OCI-LY7 (cell line): ENCODE data around the gene KCNQ1. TPM values are rescaled to one million over a fixed set of nuclear protein-coding genes. Genes with fewer than 3 reads are reported as not detected.

Experiments
- BruUV-seq: library from RNA; stranded (reverse); fragments of 400-500 nt; replicated peaks from 2 replicates; lab custom pipeline; 2021; lab: Mats Ljungman, UMichigan
- CTCF ChIA-PET: fragments of 300-600 bp; sonication (Branson Sonifier 250); formaldehyde crosslinking; loops from one replicate; lab custom pipeline; 2022; ENCODE audit warnings: antibody characterized with exemption; ENCODE audit not compliant: unreplicated experiment; lab: Charles Lee
- POLR2A ChIA-PET: fragments of 300-600 bp; sonication (Branson Sonifier 250); formaldehyde crosslinking; loops from one replicate; lab custom pipeline; 2022; ENCODE audit warnings: antibody characterized with exemption; lab: Charles Lee
- DNase-seq: peaks from one replicate; pipeline ENCODE4 v3.0.0-alpha.2; 2015; ENCODE audit warnings: low spot score
- H2AFZ ChIP-seq: fragments of 200-600 bp; sonication (generic), shearing (Covaris generic); 2 replicates; pipeline ENCODE4 v1.6.1; 2014; ENCODE audit warnings: mild to moderate bottlenecking, antibody characterized with exemption, low read length, moderate library complexity
- H3K27ac ChIP-seq: fragments of 200-600 bp; sonication (generic); 2 replicates; pipeline ENCODE4 v1.5.1; 2014; ENCODE audit warnings: mixed run types, low read depth, mild to moderate bottlenecking, moderate library complexity, low read length, inconsistent platforms; ENCODE audit not compliant: poor library complexity, severe bottlenecking
- H3K36me3 ChIP-seq: fragments of 200-600 bp; sonication (generic); 2 replicates; pipeline ENCODE4 v1.6.1; 2014; ENCODE audit warnings: mild to moderate bottlenecking, antibody characterized with exemption, low read length, moderate library complexity, mixed read lengths; ENCODE audit not compliant: insufficient read depth
- H3K4me1 ChIP-seq: fragments of 200-600 bp; sonication (generic); 2 replicates; pipeline ENCODE4 v1.5.1; 2014; ENCODE audit warnings: mild to moderate bottlenecking, low read length; ENCODE audit not compliant: insufficient read depth, poor library complexity, severe bottlenecking
- H3K4me2 ChIP-seq: fragments of 200-600 bp; sonication (generic); 2 replicates; pipeline ENCODE4 v1.6.1; 2014; ENCODE audit warnings: mild to moderate bottlenecking, low read length
- H3K4me3 ChIP-seq: fragments of 200-600 bp; sonication (generic); 2 replicates; pipeline ENCODE4 v1.5.1; 2014; ENCODE audit warnings: mild to moderate bottlenecking, low read depth, low read length; ENCODE audit not compliant: poor library complexity, severe bottlenecking
- H3K79me2 ChIP-seq: fragments of 200-600 bp; sonication (generic); 2 replicates; pipeline ENCODE4 v1.6.1; 2016; ENCODE audit warnings: low read depth, mild to moderate bottlenecking, low read length, moderate library complexity, mixed read lengths; ENCODE audit not compliant: insufficient read depth
- H3K9me2 ChIP-seq: fragments of 200-600 bp; sonication (generic); 2 replicates; pipeline ENCODE4 v1.6.1; 2016; ENCODE audit warnings: mild to moderate bottlenecking, low read length, mixed read lengths; ENCODE audit not compliant: insufficient read depth
- H3K9me3 ChIP-seq: fragments of 200-600 bp; sonication (generic); 2 replicates; pipeline ENCODE4 v1.6.1; 2014; ENCODE audit warnings: mild to moderate bottlenecking, mixed run types, low read length, mixed read lengths
- H4K20me1 ChIP-seq: fragments of 200-600 bp; sonication (generic); 2 replicates; pipeline ENCODE4 v1.6.1; 2014; ENCODE audit warnings: mild to moderate bottlenecking, antibody characterized with exemption, low read length, moderate library complexity, mixed read lengths; ENCODE audit not compliant: insufficient read depth
- EZH2phosphoT487 ChIP-seq: fragments of 200-600 bp; sonication (generic); IDR thresholded peaks from 2 replicates; pipeline ENCODE4 v1.6.1; 2018; ENCODE audit warnings: low read depth, borderline replicate concordance, mild to moderate bottlenecking, mixed run types, antibody characterized with exemption, low read length, moderate library complexity, mixed read lengths
- intact Hi-C: fragments of 100-400 bp; cut with micrococcal nuclease; formaldehyde crosslinking; loops from one replicate; pipeline ENCODE4 v1.10.0; 2022; ENCODE audit not compliant: unreplicated experiment
- total RNA-seq, 2 experiments: library from RNA; depleted of rRNA in 1 of 2; stranded (reverse); fragments of >200 nt in 1 of 2; shearing (Covaris generic) in 1 of 2; gene quantifications; 2 replicates each; pipeline ENCODE4 v1.2.3, GENCODE V29; 2014 to 2022
- TF ChIP-seq, protein P1 (sequence below): fragments of 200-600 bp; sonication (generic); conservative IDR thresholded peaks from 2 replicates; pipeline ENCODE4 v1.5.1; 2014; ENCODE audit warnings: mild to moderate bottlenecking, antibody characterized with exemption, low read length, moderate library complexity, mixed read lengths

KCNQ1 gene
- total RNA-seq, 2 experiments from 2014 or later, result 0.22 to 1.3 TPM

DNA sequence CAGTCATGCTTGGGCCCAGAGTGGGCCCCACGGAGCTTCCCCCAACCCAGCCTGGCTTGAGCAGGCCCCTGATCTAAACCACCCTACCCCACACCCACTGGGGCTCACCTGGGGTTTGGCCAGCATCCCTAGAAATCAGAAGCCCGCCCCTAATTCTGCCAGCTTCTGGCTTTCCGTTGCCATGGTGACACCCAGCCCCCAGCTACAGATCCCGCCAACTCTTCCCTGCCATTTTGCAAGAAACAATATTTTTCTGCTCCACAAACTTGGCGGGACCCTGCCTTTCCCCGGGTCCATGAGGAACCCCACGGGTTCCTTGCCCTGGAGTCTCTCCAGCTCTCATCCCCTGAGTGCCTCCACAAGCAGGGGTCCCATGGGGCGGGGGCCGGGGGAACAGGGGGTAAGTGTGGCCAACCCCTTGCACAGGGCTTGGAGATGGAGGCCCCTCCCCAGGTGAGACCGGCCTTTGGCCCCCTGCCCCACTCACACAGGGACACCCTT, 350.7 kb downstream of the KCNQ1 start:
- ChIA-PET CTCF (interaction anchor here (0.6 kb wide), 1 partner anchor 108 kb away, joined by 3 read pairs; no protein-coding TSS in a partner anchor), POLR2A (no interaction called here)
- TF ChIP-seq EZH2phosphoT487, result no peak
- TF ChIP-seq, protein P1, sequence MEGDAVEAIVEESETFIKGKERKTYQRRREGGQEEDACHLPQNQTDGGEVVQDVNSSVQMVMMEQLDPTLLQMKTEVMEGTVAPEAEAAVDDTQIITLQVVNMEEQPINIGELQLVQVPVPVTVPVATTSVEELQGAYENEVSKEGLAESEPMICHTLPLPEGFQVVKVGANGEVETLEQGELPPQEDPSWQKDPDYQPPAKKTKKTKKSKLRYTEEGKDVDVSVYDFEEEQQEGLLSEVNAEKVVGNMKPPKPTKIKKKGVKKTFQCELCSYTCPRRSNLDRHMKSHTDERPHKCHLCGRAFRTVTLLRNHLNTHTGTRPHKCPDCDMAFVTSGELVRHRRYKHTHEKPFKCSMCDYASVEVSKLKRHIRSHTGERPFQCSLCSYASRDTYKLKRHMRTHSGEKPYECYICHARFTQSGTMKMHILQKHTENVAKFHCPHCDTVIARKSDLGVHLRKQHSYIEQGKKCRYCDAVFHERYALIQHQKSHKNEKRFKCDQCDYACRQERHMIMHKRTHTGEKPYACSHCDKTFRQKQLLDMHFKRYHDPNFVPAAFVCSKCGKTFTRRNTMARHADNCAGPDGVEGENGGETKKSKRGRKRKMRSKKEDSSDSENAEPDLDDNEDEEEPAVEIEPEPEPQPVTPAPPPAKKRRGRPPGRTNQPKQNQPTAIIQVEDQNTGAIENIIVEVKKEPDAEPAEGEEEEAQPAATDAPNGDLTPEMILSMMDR, result no peak
- H4K20me1 ChIP-seq, result no peaks in the 10 kb centered on the region
- no peaks in the 10 kb centered on the region for H3K9me2 ChIP-seq
- no peak overlapping the region for H3K4me3 ChIP-seq
- no TSS peak for BruUV-seq
- intact Hi-C loops, result no loop called here
- no peak overlapping the region for H2AFZ ChIP-seq
- no peaks in the 10 kb centered on the region for H3K79me2 ChIP-seq
- no peak overlapping the region for H3K4me2 ChIP-seq
- no peaks in the 10 kb centered on the region for H3K36me3 ChIP-seq
- no peak for DNase-seq
- H3K4me1 ChIP-seq, result no peaks in the 10 kb centered on the region
- H3K9me3 ChIP-seq, result no peaks in the 10 kb centered on the region
- H3K27ac ChIP-seq, result no peak overlapping the region

DNA sequence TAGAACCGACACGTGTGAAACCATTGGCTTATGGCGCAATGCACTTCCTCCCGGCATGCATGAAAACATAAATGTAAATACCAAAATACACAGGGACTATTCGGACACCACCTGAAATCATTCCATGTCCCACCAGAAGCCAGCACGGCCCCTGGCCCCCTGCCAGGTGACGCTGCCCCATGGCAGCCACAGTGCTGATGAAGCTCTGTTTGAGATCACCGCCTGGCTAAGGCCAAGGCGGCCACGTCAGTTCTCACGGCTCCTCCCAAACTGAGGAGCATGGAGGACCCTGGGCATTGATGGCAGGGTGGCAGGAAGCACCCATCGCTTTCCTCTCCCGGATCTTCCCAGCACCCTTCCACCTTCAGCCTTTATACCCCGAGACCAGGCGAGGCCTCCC, 351.3 kb downstream of the KCNQ1 start:
- H4K20me1 ChIP-seq, result no peaks in the 10 kb centered on the region

More for the DNA sequence above, 351.3 kb downstream of the KCNQ1 start:
- intact Hi-C loops, result no loop called here
- H3K9me3 ChIP-seq, result no peaks in the 10 kb centered on the region
- H3K4me2 ChIP-seq, result no peak overlapping the region
- H3K4me1 ChIP-seq, result no peaks in the 10 kb centered on the region
- no peak overlapping the region for H2AFZ ChIP-seq
- H3K9me2 ChIP-seq, result no peaks in the 10 kb centered on the region
- no peak overlapping the region for H3K27ac ChIP-seq
- H3K4me3 ChIP-seq, result no peak overlapping the region
- BruUV-seq, result no TSS peak
- DNase-seq, result no peak
- no peaks in the 10 kb centered on the region for H3K79me2 ChIP-seq
- ChIA-PET CTCF (no interaction called here), POLR2A (no interaction called here)
- TF ChIP-seq, protein P1, result no peak
- no peak for TF ChIP-seq EZH2phosphoT487
- no peaks in the 10 kb centered on the region for H3K36me3 ChIP-seq
